DOHH2 (cell line): Measurements from ENCODE around the gene SNX11.
"Not testable (repeated sequence)": the region's sequence is repeated elsewhere in the genome, so short reads cannot be mapped to it uniquely, and the experiment has no call there.

Source experiments
- H3F3A ChIP-seq: fragments of 200-600 bp; sonication (generic), shearing (Covaris generic); 2 replicates; pipeline ENCODE4 v1.6.0; 2016; ENCODE audit warnings: antibody characterized with exemption, mild to moderate bottlenecking; ENCODE audit not compliant: control insufficient read depth, insufficient read depth
- H3K27ac ChIP-seq: fragments of 200-600 bp; sonication (generic); 2 replicates; pipeline ENCODE4 v1.5.1; 2014; ENCODE audit warnings: low read depth, mild to moderate bottlenecking, low read length, moderate library complexity
- H3K27me3 ChIP-seq: fragments of 200-600 bp; sonication (generic); 2 replicates; pipeline ENCODE4 v1.6.1; 2014; ENCODE audit warnings: mild to moderate bottlenecking, low read length, mixed read lengths; ENCODE audit not compliant: control insufficient read depth
- H3K36me3 ChIP-seq: fragments of 200-600 bp; sonication (generic); 2 replicates; pipeline ENCODE4 v1.6.1; 2014; ENCODE audit warnings: mild to moderate bottlenecking, low read length, moderate library complexity, mixed read lengths; ENCODE audit not compliant: control insufficient read depth
- H3K4me1 ChIP-seq: fragments of 200-600 bp; sonication (generic); 2 replicates; pipeline ENCODE4 v1.6.1; 2014; ENCODE audit warnings: mild to moderate bottlenecking, low read length, mixed read lengths; ENCODE audit not compliant: control insufficient read depth
- H3K4me2 ChIP-seq: fragments of 200-600 bp; sonication (generic); 2 replicates; pipeline ENCODE4 v1.6.0; 2014; ENCODE audit warnings: mild to moderate bottlenecking, low read length, moderate library complexity
- H3K4me3 ChIP-seq: fragments of 200-600 bp; sonication (generic); 2 replicates; pipeline ENCODE4 v1.5.1; 2014; ENCODE audit warnings: mild to moderate bottlenecking, low read length, mixed read lengths
- H3K79me2 ChIP-seq: fragments of 200-600 bp; sonication (generic); 2 replicates; pipeline ENCODE4 v1.6.1; 2014; ENCODE audit warnings: mild to moderate bottlenecking, low read length, mixed read lengths; ENCODE audit not compliant: control insufficient read depth
- H3K9me2 ChIP-seq: fragments of 200-600 bp; sonication (generic); replicated peaks from 2 replicates; pipeline ENCODE4 v1.6.1; 2014; ENCODE audit warnings: mild to moderate bottlenecking, low read length, mixed read lengths; ENCODE audit not compliant: control insufficient read depth
- H3K9me3 ChIP-seq: fragments of 200-600 bp; sonication (generic); 2 replicates; pipeline ENCODE4 v1.6.1; 2014; ENCODE audit warnings: antibody characterized with exemption, low read length, mixed read lengths; ENCODE audit not compliant: control insufficient read depth, insufficient read depth
- H4K20me1 ChIP-seq: fragments of 200-600 bp; sonication (generic); 2 replicates; pipeline ENCODE4 v1.6.0; 2014; ENCODE audit warnings: low read depth, mild to moderate bottlenecking, antibody characterized with exemption, low read length, moderate library complexity; ENCODE audit not compliant: control insufficient read depth, insufficient read depth
- CTCF ChIP-seq: fragments of 200-600 bp; sonication (generic); IDR thresholded peaks from one replicate; pipeline ENCODE4 v1.5.1; 2014; ENCODE audit warnings: antibody characterized with exemption, mild to moderate bottlenecking, low read depth, low read length; ENCODE audit not compliant: poor library complexity, severe bottlenecking
- EZH2phosphoT487 ChIP-seq: fragments of 200-600 bp; sonication (generic); IDR thresholded peaks from 2 replicates; pipeline ENCODE4 v1.6.1; 2017; ENCODE audit warnings: borderline replicate concordance, mild to moderate bottlenecking, antibody characterized with exemption, low read length, moderate library complexity, mixed read lengths

The SNX11 gene

GRCh38 chr17:48066656-48067055 is 40.9 kb upstream of the SNX11 start:
- H3K79me2 ChIP-seq, result no peaks in the 10 kb centered on the region
- no peaks in the 10 kb centered on the region for H3K9me2 ChIP-seq
- H3K36me3 ChIP-seq, result peaks cover 78% of the 10 kb centered on the region
- no peak overlapping the region for H3K4me3 ChIP-seq
- H3K4me1 ChIP-seq, result no peaks in the 10 kb centered on the region
- no peak overlapping the region for H3K27ac ChIP-seq
- no peak for TF ChIP-seq EZH2phosphoT487
- TF ChIP-seq CTCF, result no peak
- H3K9me3 ChIP-seq, result no peaks in the 10 kb centered on the region
- no peak overlapping the region for H3K4me2 ChIP-seq
- H4K20me1 ChIP-seq, result peaks cover 2% of the 10 kb centered on the region; the same call in 1 of the 2 replicates
- H3F3A ChIP-seq, result peaks cover 10% of the 10 kb centered on the region
- no peaks in the 10 kb centered on the region for H3K27me3 ChIP-seq

GRCh38 chr17:48067245-48067644 is 40.3 kb upstream of the SNX11 start:
- Histone ChIP-seq H3K79me2 (no peaks in the 10 kb centered on the region), H3K9me3 (no peaks in the 10 kb centered on the region), H3F3A (peaks cover 10% of the 10 kb centered on the region), H3K36me3 (peaks cover 76% of the 10 kb centered on the region), H3K4me3 (no peak overlapping the region), H4K20me1 (peaks cover 2% of the 10 kb centered on the region; the same call in 1 of the 2 replicates), H3K4me1 (no peaks in the 10 kb centered on the region), H3K4me2 (no peak overlapping the region), H3K27me3 (no peaks in the 10 kb centered on the region), H3K27ac (no peak overlapping the region), H3K9me2 (no peaks in the 10 kb centered on the region)
- TF ChIP-seq CTCF, result no peak
- TF ChIP-seq EZH2phosphoT487, result no peak

- H3K79me2 ChIP-seq, H3K4me1 ChIP-seq: not testable (repeated sequence)
These were observed 39.8 kb upstream of the SNX11 start for GRCh38 chr17:48067808-48068207.

GRCh38 chr17:48068491-48068961 is 39.0 kb upstream of the SNX11 start:
- Histone ChIP-seq H3K79me2 (no peaks in the 10 kb centered on the region), H3F3A (peaks cover 10% of the 10 kb centered on the region), H3K4me3 (no peak overlapping the region), H3K4me1 (no peaks in the 10 kb centered on the region), H3K9me2 (no peaks in the 10 kb centered on the region), H3K9me3 (no peaks in the 10 kb centered on the region), H3K4me2 (no peak overlapping the region), H4K20me1 (peaks cover 2% of the 10 kb centered on the region; the same call in 1 of the 2 replicates), H3K36me3 (peaks cover 77% of the 10 kb centered on the region), H3K27ac (no peak overlapping the region), H3K27me3 (no peaks in the 10 kb centered on the region)
- TF ChIP-seq EZH2phosphoT487 (no peak), CTCF (peak; percentile 18)

More at GRCh38 chr17:48067808-48068207, 39.8 kb upstream of the SNX11 start:
- H4K20me1 ChIP-seq, H3K27me3 ChIP-seq, H3K9me3 ChIP-seq, H3F3A ChIP-seq, H3K4me2 ChIP-seq, H3K27ac ChIP-seq, H3K4me3 ChIP-seq, H3K9me2 ChIP-seq: not testable (repeated sequence)
- peaks cover 75% of the 10 kb centered on the region for H3K36me3 ChIP-seq
